ENCODE measurements around the gene KPTN. TPM values are rescaled to one million over a fixed set of nuclear protein-coding genes. Genes with fewer than 3 reads are reported as not detected.

Gene KPTN
- polyA plus RNA-seq, 1 experiment: 12.1 TPM

DNA sequence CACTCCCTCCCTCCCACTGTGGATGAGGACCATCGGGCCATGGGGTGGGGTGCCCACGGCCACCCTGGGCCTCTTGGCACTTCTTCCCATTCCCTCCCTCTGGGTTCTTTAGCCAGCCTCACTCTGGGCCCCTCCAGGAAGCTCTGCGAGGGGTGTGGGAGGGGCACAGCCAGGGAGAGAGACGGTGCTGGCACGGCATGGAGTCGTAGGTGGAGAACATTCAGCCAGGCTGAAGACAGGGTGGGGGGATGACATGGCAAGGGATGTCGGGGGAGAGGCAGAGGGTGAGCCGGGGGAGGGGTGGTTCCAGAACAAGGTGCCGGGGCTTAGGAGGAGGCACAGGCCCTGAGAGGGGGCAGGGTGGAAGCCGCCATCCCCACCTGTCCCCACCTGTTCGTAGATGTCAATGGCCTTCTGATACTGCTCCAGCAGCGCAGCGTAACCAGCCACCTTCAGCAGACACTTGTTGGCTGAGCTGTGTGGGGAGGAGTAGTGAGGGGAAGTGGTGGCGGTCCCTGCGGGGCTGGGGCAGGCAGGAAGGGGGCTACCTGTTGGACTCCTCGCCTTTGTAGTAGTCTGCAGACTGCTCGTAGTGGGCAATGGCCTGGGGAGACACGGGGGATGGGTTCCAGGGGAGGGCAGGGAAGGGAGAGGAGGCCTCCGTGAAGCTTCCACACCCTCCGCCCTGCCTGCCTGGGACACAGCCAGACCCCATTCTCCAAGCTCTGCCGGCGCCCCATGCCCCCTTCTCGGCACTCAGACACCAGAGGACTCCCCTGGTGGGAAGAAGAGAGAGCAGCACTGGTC, 8.8 kb upstream of the KPTN start:
- peaks cover 31% of the 10 kb centered on the region for H3K36me3 ChIP-seq (ENCODE audit: control insufficient read depth, insufficient read depth, low read length)
- POLR2A ChIA-PET: no interaction called here
- no peak for DNase-seq (ENCODE audit: low read depth)
- CTCF ChIA-PET: interaction anchor here (0.7 to 7.0 kb wide), 3 partner anchors 8 to 23 kb away, joined by 3 to 48 read pairs (median 5); partner anchors contain the start of genes KPTN and NAPA
- TF ChIP-seq, protein P1, sequence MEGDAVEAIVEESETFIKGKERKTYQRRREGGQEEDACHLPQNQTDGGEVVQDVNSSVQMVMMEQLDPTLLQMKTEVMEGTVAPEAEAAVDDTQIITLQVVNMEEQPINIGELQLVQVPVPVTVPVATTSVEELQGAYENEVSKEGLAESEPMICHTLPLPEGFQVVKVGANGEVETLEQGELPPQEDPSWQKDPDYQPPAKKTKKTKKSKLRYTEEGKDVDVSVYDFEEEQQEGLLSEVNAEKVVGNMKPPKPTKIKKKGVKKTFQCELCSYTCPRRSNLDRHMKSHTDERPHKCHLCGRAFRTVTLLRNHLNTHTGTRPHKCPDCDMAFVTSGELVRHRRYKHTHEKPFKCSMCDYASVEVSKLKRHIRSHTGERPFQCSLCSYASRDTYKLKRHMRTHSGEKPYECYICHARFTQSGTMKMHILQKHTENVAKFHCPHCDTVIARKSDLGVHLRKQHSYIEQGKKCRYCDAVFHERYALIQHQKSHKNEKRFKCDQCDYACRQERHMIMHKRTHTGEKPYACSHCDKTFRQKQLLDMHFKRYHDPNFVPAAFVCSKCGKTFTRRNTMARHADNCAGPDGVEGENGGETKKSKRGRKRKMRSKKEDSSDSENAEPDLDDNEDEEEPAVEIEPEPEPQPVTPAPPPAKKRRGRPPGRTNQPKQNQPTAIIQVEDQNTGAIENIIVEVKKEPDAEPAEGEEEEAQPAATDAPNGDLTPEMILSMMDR (IDR thresholded peaks at IDR 0.05; ENCODE audit: insufficient read depth, low read depth, low read length): no peak
- no peaks in the 10 kb centered on the region for H3K27me3 ChIP-seq (ENCODE audit: control insufficient read depth, insufficient read depth, low read length)
- H3K4me3 ChIP-seq (ENCODE audit: low read depth, low read length): no peak overlapping the region

GRCh38 chr19:47492137-47492533, 8.1 kb upstream of the KPTN start:
- ChIA-PET CTCF (interaction anchor here (1.7 to 7.0 kb wide), 2 partner anchors 7 to 23 kb away, joined by 5 to 48 read pairs; partner anchors contain the start of genes KPTN and NAPA), POLR2A (no interaction called here)
- TF ChIP-seq, protein P1 (IDR thresholded peaks at IDR 0.05; ENCODE audit: insufficient read depth, low read depth, low read length): no peak
- Histone ChIP-seq H3K4me3 (ENCODE audit: low read depth, low read length) (no peak overlapping the region), H3K36me3 (ENCODE audit: control insufficient read depth, insufficient read depth, low read length) (peaks cover 26% of the 10 kb centered on the region), H3K27me3 (ENCODE audit: control insufficient read depth, insufficient read depth, low read length) (no peaks in the 10 kb centered on the region)
- no peak for DNase-seq (ENCODE audit: low read depth)

DNA sequence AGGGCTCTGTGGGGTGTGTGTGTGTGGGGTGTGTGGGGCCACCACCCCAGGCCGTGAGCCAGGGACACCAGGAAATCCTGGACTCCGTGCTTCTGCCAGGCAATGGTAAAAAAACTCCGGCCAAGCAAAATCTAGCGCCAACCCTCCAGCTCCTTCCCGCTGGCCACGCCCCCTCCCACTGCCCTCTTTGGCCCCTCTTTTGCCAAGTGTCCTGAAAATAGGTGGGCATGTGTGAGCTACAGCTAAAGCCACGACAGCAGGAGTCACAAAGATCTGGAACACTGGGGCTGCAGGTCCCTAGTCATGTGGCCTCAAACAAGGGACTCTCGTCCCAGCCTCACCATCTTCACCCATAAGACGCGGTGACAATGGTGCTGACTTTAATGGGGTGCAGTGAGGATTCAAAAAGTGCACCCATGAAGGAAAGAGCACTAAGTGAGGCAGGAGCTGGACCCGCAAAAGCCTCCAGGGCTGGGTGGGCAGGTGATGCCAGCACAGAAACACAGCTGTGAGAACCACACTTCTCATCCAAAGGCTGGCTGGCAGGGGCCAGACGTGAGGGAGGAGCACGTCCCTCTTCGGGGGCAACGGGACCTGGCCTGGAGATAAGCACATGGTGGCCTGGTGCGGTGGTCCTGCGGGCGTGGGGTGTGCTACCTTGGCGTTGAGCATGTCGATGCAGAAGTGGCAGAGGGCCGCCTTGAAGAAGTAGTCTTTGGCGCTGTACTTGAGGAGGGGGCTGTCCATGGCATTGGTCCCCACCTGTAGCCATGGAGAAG, 7.5 kb upstream of the KPTN start:
- Histone ChIP-seq H3K4me3 (ENCODE audit: low read depth, low read length) (no peak overlapping the region), H3K36me3 (ENCODE audit: control insufficient read depth, insufficient read depth, low read length) (peaks cover 22% of the 10 kb centered on the region), H3K27me3 (ENCODE audit: control insufficient read depth, insufficient read depth, low read length) (no peaks in the 10 kb centered on the region)
- DNase-seq (ENCODE audit: low read depth): no peak
- ChIA-PET POLR2A (no interaction called here), CTCF (interaction anchor here (0.8 to 7.0 kb wide), 4 partner anchors 7 to 216 kb away, joined by 3 to 48 read pairs (median 4); partner anchors contain the start of genes KPTN and NAPA)
- TF ChIP-seq, protein P1 (IDR thresholded peaks at IDR 0.05; ENCODE audit: insufficient read depth, low read depth, low read length): no peak

DNA sequence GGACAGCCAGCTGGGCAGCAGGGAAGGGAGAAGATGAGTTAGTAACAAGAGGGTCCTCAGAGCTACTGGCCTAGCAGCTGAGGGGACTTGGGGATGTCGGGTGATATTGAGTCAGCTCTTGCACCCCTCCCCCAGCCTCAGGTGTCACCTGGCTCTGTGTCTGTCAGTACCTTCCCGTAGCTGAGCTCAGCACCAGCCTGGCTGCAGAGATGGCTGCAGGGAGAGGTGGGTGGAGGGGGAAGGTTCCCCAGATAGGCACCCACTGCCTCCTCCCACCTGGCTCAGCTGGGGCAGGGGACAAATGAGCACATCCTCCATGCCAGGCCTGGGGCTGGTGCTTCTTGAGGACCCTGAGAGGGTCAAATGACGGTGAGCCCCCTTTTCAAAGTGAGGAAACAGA, 6.8 kb upstream of the KPTN start:
- Histone ChIP-seq H3K36me3 (ENCODE audit: control insufficient read depth, insufficient read depth, low read length) (peaks cover 18% of the 10 kb centered on the region), H3K4me3 (ENCODE audit: low read depth, low read length) (no peak overlapping the region), H3K27me3 (ENCODE audit: control insufficient read depth, insufficient read depth, low read length) (no peaks in the 10 kb centered on the region)
- ChIA-PET CTCF (interaction anchor here (0.8 to 1.7 kb wide), 3 partner anchors 23 to 217 kb away, joined by 3 to 5 read pairs (median 3); partner anchors contain the start of gene NAPA), POLR2A (no interaction called here)
- TF ChIP-seq, protein P1 (IDR thresholded peaks at IDR 0.05; ENCODE audit: insufficient read depth, low read depth, low read length): no peak
- no peak for DNase-seq (ENCODE audit: low read depth)

DNA sequence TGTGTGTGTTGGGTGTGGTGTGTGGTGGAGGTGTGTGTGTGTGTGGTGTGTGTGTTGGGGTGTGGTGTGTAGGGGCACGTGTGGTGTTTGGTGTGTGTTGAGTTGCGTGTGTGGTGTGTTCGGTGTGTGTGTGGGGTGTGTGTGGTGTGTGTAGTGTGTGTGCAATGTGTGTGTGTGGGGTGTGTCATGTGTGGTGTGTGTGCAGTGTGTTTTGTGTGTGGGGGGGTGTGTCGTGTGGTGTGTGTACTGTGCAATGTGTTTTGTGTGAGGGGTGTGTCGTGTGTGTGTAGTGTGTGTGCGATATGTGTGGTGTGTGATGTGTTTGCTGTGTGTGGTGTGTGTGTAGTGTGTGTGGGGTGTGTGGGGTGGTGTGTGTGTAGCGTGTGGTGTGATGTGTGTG, 6.0 kb upstream of the KPTN start:
- TF ChIP-seq, protein P1 (IDR thresholded peaks at IDR 0.05; ENCODE audit: insufficient read depth, low read depth, low read length): no peak
- ChIA-PET CTCF (no interaction called here), POLR2A (no interaction called here)
- DNase-seq (ENCODE audit: low read depth): no peak
- peaks cover 16% of the 10 kb centered on the region for H3K36me3 ChIP-seq (ENCODE audit: control insufficient read depth, insufficient read depth, low read length)
- H3K27me3 ChIP-seq (ENCODE audit: control insufficient read depth, insufficient read depth, low read length): no peaks in the 10 kb centered on the region
- H3K4me3 ChIP-seq (ENCODE audit: low read depth, low read length): no peak overlapping the region
